MCF 10A (cell line): Measurements from ENCODE around the gene BCAS3. TPM values are rescaled to one million over a fixed set of nuclear protein-coding genes. Genes with fewer than 3 reads are reported as not detected.

ENCODE experiments used
- BruUV-seq: library from RNA; stranded (reverse); fragments of 400-500 nt; replicated peaks from 2 replicates; lab custom pipeline; 2021; lab: Mats Ljungman, UMichigan
- CTCF ChIA-PET: fragments of 300-600 bp; sonication (Branson Sonifier 250); formaldehyde crosslinking; extraction: SDS; loops from one replicate; lab custom pipeline; 2021; ENCODE audit warnings: antibody characterized with exemption, inconsistent platforms; lab: Yijun Ruan, JAX
- POLR2A ChIA-PET: fragments of 300-600, 350-650 bp; sonication (Branson Sonifier 250); formaldehyde crosslinking; extraction: SDS; loops from one replicate; lab custom pipeline; 2020; ENCODE audit warnings: antibody characterized with exemption, inconsistent platforms; lab: Yijun Ruan, JAX
- DNase-seq: peaks from one replicate; pipeline ENCODE4 v3.0.0-alpha.2; 2018; ENCODE audit not compliant: unreplicated experiment
- H3K27ac Mint-ChIP-seq: one replicate; pipeline ENCODE4 v1.8.0; 2022; ENCODE audit warnings: mild to moderate bottlenecking, low read depth, mixed read lengths; ENCODE audit not compliant: unreplicated experiment
- H3K27me3 Mint-ChIP-seq: one replicate; pipeline ENCODE4 v1.8.0; 2022; ENCODE audit warnings: mixed read lengths; ENCODE audit not compliant: insufficient read depth, unreplicated experiment
- H3K36me3 Mint-ChIP-seq: one replicate; pipeline ENCODE4 v1.8.0; 2022; ENCODE audit warnings: mild to moderate bottlenecking, moderate library complexity, mixed read lengths; ENCODE audit not compliant: insufficient read depth, unreplicated experiment
- H3K4me1 Mint-ChIP-seq: one replicate; pipeline ENCODE4 v1.8.0; 2022; ENCODE audit warnings: mixed read lengths; ENCODE audit not compliant: insufficient read depth, unreplicated experiment
- H3K4me3 Mint-ChIP-seq: one replicate; pipeline ENCODE4 v1.8.0; 2022; ENCODE audit warnings: mild to moderate bottlenecking, moderate library complexity, mixed read lengths; ENCODE audit not compliant: unreplicated experiment
- H3K9me3 Mint-ChIP-seq: one replicate; pipeline ENCODE4 v1.8.0; 2022; ENCODE audit warnings: mixed read lengths; ENCODE audit not compliant: unreplicated experiment
- CTCF ChIP-seq: fragments of 200-600 bp; IDR thresholded peaks from one replicate; pipeline ENCODE4 v1.8.0; 2022; ENCODE audit warnings: antibody characterized with exemption, mild to moderate bottlenecking; ENCODE audit not compliant: unreplicated experiment
- intact Hi-C: fragments of 100-400 bp; cut with micrococcal nuclease; formaldehyde crosslinking; loops from 2 replicates; pipeline ENCODE4 v1.14.1; 2022
- total RNA-seq: library from RNA; stranded (reverse); gene quantifications from 2 replicates; pipeline ENCODE4 v1.2.3, GENCODE V29; 2022

Gene BCAS3
- total RNA-seq, 1 experiment from 2014 or later, result 14.6 TPM

GRCh38 chr17:61380836-61381525 is 703.3 kb downstream of the BCAS3 start:
- Mint-ChIP-seq H3K9me3 (no peaks in the 10 kb centered on the region), H3K4me1 (no peaks in the 10 kb centered on the region), H3K27me3 (no peaks in the 10 kb centered on the region), H3K27ac (no peak overlapping the region), H3K36me3 (no peaks in the 10 kb centered on the region), H3K4me3 (no peak overlapping the region)
- ChIA-PET CTCF (no interaction called here), POLR2A (interaction anchor here (0.6 kb wide), 1 partner anchor 19 kb away, joined by 3 read pairs; the partner anchor contains the start of gene TBX2)
- no peak for TF ChIP-seq CTCF
- no peak for DNase-seq
- no TSS peak for BruUV-seq
- intact Hi-C loops, result no loop called here

- BruUV-seq, result no TSS peak
- DNase-seq, result no peak
- CTCF ChIA-PET, result no interaction called here
- Mint-ChIP-seq H3K9me3 (no peaks in the 10 kb centered on the region), H3K27me3 (no peaks in the 10 kb centered on the region), H3K4me1 (no peaks in the 10 kb centered on the region), H3K4me3 (no peak overlapping the region), H3K36me3 (no peaks in the 10 kb centered on the region), H3K27ac (no peak overlapping the region)
- intact Hi-C loops, result no loop called here
- no peak for TF ChIP-seq CTCF
- POLR2A ChIA-PET, result interaction anchor here (0.6 kb wide), 1 partner anchor 18 kb away, joined by 3 read pairs; the partner anchor contains the start of gene TBX2
Observed at GRCh38 chr17:61381537-61381936, 703.9 kb downstream of the BCAS3 start.

- TF ChIP-seq CTCF, result no peak
- H3K27ac Mint-ChIP-seq, result no peak overlapping the region
- H3K4me3 Mint-ChIP-seq, result no peak overlapping the region
- H3K4me1 Mint-ChIP-seq, result no peaks in the 10 kb centered on the region
- DNase-seq, result no peak
- no peaks in the 10 kb centered on the region for H3K27me3 Mint-ChIP-seq
- no peaks in the 10 kb centered on the region for H3K36me3 Mint-ChIP-seq
- intact Hi-C loops, result no loop called here
- ChIA-PET CTCF (interaction anchor here (0.7 kb wide), 1 partner anchor 97 kb away, joined by 3 read pairs; no protein-coding TSS in a partner anchor), POLR2A (interaction anchor here (0.7 kb wide), 1 partner anchor 60 kb away, joined by 3 read pairs; no protein-coding TSS in a partner anchor)
- no peaks in the 10 kb centered on the region for H3K9me3 Mint-ChIP-seq
- BruUV-seq, result no TSS peak
Observed at GRCh38 chr17:61382796-61383688, 705.4 kb downstream of the BCAS3 start.

- intact Hi-C loops, result no loop called here
- Mint-ChIP-seq H3K9me3 (no peaks in the 10 kb centered on the region), H3K27ac (no peak overlapping the region), H3K27me3 (no peaks in the 10 kb centered on the region), H3K4me3 (no peak overlapping the region), H3K4me1 (no peaks in the 10 kb centered on the region), H3K36me3 (no peaks in the 10 kb centered on the region)
- DNase-seq, result no peak
- CTCF ChIA-PET, result interaction anchor here (0.7 kb wide), 1 partner anchor 96 kb away, joined by 3 read pairs; no protein-coding TSS in a partner anchor
- POLR2A ChIA-PET, result interaction anchor here (0.7 kb wide), 1 partner anchor 60 kb away, joined by 3 read pairs; no protein-coding TSS in a partner anchor
- no peak for TF ChIP-seq CTCF
- no TSS peak for BruUV-seq
Observed at GRCh38 chr17:61383689-61384201, 706.1 kb downstream of the BCAS3 start.
